HG03521 (cell line): ENCODE measurements around the gene NME8.

Source experiments
- ATAC-seq: cut with Tn5 transposase; IDR thresholded peaks from one replicate; pipeline ENCODE4 v1.9.1; 2021; ENCODE audit warnings: mild to moderate bottlenecking, moderate library complexity; ENCODE audit not compliant: unreplicated experiment

Gene NME8

DNA sequence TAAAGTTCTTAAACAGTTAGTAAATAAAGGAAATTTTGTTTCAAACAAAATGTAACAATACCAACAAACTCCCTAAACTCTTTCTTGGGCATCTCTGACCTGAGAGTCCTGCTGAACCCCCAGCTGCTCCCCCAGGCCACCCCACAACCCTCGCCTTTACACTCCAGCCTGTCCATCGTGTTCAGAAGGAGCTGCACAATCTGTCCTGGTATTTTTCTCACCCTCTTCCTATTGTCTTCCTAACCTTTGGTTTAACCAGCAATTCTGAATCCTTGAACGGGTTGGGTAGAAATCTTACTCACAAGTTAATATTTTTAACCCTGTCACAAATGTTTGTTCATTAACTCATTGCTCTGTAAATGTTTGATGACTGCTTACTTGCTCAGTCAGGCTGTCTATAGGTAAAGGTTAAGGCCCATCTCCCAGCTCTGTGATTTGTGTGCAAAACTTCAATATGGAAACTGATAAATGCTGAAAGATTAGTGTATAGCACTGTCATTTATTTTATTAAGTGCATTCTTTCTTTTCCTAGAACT lies 51.4 kb downstream of the NME8 start:
- ATAC-seq: no peak

DNA sequence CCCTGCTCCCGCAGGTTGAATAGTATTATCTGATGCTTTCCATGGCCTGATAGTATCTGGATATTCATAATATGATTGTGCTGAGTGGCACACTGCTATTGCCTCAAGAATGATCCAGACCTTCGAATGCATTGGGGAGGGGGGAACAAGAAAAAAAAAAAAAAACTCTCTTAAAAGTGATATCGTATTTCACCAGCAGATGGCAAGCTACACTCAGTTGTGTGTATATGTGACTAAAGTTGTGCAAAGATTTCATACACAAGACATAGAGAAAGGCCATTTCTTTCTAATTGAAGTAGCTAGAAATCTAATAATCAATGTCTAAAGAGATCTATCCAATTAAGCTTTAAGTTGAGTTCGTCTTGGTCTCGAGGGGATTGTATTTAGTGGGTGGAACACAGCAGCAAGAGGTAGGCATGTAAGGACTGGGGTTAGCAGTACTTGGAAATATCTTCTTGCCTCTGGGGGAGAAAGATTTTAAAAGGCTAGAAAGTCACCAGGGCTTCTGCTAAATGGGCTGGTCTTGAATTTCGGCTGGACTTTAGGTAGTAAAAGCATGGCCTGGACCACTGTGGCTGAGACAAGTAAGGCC lies 52.9 kb downstream of the NME8 start:
- no peak for ATAC-seq

DNA sequence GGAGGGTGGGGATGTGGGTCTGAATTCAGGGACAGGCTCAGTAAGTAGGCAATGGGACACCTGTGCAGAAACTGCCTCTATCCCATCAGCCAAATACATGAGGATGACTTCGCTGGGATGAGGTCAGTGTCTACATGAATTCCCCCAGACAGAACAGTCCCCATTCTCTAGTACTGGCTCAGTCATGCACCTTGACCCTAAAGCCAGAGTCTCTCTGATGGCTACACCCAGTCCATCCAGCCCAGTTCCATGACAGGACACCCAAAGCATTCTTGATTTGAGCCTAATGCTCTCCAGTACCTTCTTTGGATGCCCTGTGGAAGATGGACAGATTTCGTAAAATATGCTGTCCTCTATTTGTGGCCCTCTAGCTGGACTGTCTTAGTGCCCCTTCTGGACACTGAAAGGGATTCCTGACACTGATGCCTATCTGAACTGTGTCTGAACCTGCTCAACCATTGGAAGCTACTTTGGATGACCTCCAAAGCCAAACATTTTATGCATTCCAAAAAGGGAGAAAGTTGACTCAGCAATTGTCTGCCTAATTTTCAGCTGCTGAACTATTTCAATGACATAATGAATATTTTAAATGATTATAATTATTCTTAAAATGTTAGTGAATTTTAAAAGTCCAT lies 53.6 kb downstream of the NME8 start:
- ATAC-seq: no peak

GRCh38 chr7:37908221-37908788 lies 59.9 kb downstream of the NME8 start:
- ATAC-seq: no peak

DNA sequence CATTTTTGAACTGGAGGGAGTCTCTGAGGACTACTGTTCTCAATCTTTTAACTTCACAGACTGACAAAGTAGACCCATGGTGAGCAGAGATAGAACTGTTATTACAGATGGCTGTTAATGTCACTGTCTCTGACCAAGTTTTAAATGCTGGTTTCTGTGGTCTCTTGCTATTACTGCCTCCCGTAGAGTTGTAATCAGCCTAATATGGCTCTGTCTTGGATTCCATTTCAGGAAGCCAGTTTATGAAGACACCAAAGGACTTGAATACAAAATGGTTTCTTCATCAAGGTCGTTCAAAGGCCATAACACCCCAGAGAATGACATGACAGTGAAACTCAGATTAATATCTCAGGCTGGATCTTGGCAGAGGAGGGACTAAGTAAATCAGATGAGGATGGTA lies 64.4 kb downstream of the NME8 start:
- ATAC-seq: no peak

GRCh38 chr7:37915438-37915837 lies 67.0 kb downstream of the NME8 start:
- no peak for ATAC-seq

- ATAC-seq: no peak
Measured at GRCh38 chr7:37916017-37916672, 67.7 kb downstream of the NME8 start.

GRCh38 chr7:37916673-37917660 lies 68.6 kb downstream of the NME8 start, which contains the start of gene SFRP4:
SFRP4 (minus strand) TSS chr7:37916817; CDS start chr7:37916537, 280 bp downstream.
- ATAC-seq: no peak

DNA sequence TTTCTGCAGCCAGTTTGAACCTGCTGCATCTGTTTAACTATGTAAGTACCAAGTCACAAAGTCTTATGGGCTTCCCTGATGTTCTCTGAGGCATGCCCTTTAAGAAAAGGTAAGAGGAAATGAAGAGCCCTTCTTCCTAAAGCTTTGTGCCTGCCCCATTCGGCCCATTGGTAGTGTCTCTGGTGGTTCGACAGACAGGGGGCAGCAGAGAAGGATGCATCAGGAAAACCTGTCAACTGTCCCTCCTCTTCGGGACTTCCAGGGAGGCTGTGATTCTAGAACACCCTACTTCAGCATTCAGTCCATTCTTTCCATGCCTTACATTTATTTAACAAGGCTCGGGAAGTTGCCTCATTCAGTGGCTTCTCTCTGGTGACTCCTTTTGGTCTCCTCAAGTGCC lies 70.1 kb downstream of the NME8 start:
- ATAC-seq: no peak

GRCh38 chr7:37920305-37920848 lies 72.0 kb downstream of the NME8 start, which contains the start of gene EPDR1:
EPDR1 (plus strand) TSS chr7:37920640; CDS start chr7:37920940, 300 bp downstream.
- no peak for ATAC-seq

DNA sequence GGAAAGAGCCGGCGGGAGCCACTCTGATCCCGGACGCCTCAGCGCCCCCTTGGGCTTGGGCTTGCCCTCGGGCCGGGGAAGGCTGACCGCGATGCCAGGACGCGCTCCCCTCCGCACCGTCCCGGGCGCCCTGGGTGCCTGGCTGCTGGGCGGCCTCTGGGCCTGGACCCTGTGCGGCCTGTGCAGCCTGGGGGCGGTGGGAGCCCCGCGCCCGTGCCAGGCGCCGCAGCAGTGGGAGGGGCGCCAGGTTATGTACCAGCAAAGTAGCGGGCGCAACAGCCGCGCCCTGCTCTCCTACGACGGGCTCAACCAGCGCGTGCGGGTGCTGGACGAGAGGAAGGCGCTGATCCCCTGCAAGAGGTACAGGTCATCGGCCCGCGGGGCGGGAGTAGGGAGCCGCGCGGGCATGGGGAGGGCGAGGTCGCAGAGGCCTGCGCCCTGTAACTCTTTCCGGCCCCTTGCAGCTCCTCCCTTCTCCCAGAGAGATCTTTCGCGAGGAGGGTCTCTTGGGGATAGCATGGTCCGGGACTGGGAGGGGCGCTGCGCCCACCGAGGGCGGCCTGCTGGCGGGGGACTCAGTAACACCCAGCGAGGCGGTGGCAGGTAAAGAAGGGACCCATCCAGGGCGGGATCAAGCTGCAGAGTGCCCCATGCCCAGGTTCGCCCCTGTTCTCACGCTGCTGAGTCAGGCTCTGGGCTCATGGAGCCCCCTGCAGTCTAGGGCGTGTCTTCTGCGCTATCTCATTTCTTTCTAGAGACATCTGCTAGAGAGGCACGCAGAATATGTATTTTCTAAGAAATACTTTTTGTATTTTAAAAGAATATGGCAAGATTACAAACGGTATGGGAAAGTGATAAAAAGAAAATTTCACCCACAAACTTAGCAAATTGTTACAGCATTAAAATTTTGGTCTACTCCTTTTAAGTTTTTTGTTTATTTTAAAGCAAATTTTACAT lies 72.7 kb downstream of the NME8 start:
- no peak for ATAC-seq

DNA sequence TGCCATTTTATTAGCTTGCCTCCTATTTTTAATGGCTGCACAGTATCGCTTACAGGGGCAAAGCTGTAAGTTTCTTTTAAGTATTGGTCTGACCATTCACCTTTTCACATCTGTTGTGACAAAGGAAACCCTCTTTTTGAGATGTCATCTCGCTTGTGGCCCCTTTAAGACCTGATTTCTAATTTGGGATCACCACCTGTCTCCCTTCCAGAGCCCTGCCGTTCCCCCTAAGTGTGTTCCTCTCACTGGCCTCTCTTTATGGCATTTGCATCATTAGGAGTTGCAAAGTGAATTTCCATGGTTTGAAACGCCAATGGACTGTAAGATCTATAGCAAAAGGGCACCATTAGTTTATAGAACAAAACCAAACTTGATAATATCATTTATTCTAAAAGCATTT lies 73.5 kb downstream of the NME8 start:
- no peak for ATAC-seq

DNA sequence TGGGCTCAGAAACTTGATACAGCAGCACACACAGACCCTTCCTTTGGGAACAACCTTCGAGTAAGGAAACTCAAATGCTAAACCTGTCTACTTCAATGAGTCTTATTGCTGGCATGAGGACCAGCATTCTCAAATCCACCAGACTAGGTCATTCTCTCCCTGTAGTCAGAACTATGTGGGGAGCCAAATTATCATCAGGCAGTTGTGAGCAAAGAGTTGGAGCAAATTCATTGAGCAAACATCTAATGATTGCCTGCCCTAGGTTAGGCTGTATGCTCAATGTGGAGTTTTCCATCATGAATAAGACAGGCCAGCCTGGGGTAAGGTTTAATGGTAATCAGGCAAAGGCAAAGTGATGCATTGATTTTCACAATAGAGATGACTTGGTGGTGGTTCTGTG lies 75.6 kb downstream of the NME8 start:
- no peak for ATAC-seq

DNA sequence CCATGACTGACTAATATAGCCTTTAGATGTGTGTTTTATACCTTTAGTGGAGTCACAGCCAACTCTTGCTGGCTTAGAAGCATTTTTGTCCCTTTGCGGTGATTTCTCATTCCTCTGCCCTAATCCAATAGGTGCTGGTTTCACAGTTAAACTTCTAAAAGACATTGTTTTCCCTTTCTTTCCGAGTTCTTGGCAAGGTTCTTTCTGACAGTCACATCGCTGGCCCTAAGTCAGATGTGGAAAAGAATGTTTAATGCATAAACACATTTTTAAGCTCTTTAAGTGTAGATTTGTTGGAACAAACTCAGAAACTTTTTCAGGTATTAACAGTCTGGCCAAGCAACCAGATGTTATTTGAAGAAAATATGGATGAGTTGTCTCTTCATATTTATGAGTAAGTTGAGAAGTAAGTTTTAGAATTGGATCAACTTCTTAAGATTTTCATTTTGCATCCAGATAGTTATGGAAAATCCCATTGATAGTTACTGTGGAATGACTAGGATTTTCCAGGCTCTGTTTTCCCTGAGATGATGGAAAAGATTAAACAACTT lies 76.2 kb downstream of the NME8 start:
- no peak for ATAC-seq

- ATAC-seq: no peak
Measured at GRCh38 chr7:37925620-37926019, 77.2 kb downstream of the NME8 start.

GRCh38 chr7:37927773-37928444 lies 79.5 kb downstream of the NME8 start:
- no peak for ATAC-seq

DNA sequence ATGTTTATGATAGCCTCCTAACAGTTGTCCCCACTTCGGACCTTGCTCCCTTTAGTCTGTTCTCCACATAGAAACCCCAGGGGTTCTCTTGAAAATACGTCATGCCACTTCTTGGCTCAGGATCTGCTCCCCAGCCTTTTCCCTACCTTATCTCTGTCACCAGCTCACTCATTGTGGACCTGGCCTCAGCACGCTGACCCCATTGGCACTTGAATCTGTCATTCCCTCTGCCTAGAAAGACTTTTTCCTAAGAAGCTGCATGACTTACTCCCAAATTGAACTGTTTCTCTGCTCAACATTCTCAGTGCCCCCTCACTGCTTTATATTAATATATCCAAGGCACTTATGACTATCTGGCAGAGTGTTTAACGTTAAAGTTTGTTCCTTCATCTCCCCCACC lies 80.5 kb downstream of the NME8 start:
- no peak for ATAC-seq

DNA sequence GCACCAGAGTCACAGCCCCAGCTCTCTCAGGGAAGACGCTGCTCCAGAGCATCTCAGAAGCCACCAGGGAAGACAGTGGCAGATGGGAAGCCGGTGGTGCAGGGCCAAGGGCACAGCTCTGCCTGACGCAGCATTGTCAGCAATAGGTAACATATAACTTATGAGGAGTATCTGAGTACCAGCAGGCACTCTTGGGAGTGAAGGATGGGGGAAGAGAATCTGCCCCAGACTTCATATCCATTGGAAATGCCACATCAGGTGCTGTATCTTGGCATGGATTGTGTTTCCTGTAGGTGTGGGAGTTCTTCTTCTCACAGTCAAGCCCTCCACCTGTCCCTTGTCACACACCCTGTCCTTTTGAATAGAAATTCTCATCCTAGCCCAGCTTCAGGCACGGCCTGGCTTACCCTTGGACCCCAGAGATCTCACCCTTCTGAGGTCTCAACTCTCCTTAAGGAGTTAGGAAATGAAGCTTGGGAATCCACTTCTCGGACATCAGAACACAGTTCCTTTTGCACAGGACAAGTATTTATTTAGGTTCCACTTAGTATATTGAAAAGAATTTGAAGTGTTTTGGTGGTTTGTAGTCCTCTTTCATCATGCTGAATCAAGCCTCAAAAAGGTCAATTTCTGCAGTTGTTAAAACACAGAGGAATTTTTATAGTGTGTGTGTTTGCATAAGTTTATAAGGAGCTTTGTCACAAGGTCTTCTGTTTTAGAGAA lies 82.0 kb downstream of the NME8 start:
- ATAC-seq: no peak
